ENCODE measurements around the gene PARP15. TPM values are rescaled to one million over a fixed set of nuclear protein-coding genes. Genes with fewer than 3 reads are reported as not detected.
"Not testable (repeated sequence)": the region's sequence is repeated elsewhere in the genome, so short reads cannot be mapped to it uniquely, and the experiment has no call there.

PARP15 gene
- total and polyA plus RNA-seq, 2 of the 4 experiments (the other 2 are of a cell fraction), result 0.10 TPM; not detected in 1

DNA sequence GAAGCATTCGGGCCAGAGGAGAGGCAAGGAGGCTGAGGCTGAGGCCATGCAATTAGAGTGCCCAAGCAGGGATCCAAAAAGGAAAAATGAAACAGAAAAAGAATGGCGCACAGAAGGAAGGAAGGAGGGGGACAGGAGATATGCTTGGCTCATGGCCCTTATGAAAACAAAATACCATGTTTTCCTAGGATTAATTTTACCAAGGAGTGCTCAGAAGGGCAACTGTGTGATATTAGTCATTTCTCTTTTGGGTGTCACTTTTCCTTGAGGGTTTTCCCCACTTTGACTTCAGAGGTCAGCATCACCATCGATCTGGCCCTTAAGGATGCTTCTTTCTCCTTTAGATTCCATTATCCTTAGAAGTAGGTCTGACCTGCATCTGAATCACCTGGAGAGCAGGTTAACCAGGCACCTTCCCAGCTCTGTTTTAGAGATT is 104.5 kb downstream of the PARP15 start:
- intact Hi-C loops (cut with micrococcal nuclease), result loop anchor here (5.0 to 10.0 kb wide), 2 partner anchors 113 to 345 kb away; partner anchors contain the start of genes HSPBAP1, SEMA5B and SLC49A4
- DNase-seq (no peak), ATAC-seq (ENCODE audit: low read depth) (no peak)
- Histone ChIP-seq H3K79me1 (ENCODE audit: low read depth in 1 of 2, low read length in 2 of 2) (peaks cover 12 to 17% of the 10 kb centered on the region in 2 experiments), H3K4me2 (ENCODE audit: low read depth, low read length) (peak overlapping the region; percentile 84), H4K8ac (ENCODE audit: low read depth in 2 of 2, low read length in 2 of 2) (peak overlapping the region; percentile 55 to 81; a peak in 2 of 4 replicates), H3K36me3 (ENCODE audit: control insufficient read depth, insufficient read depth, low read length) (peaks cover under 1% of the 10 kb centered on the region), H4K20me1 (ENCODE audit: insufficient read depth, low read length) (no peaks in the 10 kb centered on the region), H3K23ac (ENCODE audit: low read depth, low read length) (peak overlapping the region; percentile 44), H2BK5ac (ENCODE audit: low read depth, low read length, poor library complexity, severe bottlenecking) (no peak overlapping the region), H2BK20ac (ENCODE audit: low read depth, low read length) (no peak overlapping the region), H3K9me3 (ENCODE audit: control insufficient read depth, insufficient read depth, low read length) (no peaks in the 10 kb centered on the region), H2AFZ (replicated peaks; ENCODE audit: low read length, poor library complexity) (peak overlapping the region; percentile 1), H3K4ac (ENCODE audit: low read depth, low read length) (no peak overlapping the region), H2AK5ac (ENCODE audit: low read depth, low read length) (no peak overlapping the region; the same call in 1 of the 2 replicates), H3K18ac (ENCODE audit: low read depth, low read length) (no peak overlapping the region), H4K5ac (ENCODE audit: low read depth, low read length) (no peak overlapping the region; the same call in 1 of the 2 replicates), H3K4me3 (ENCODE audit: insufficient read depth, low read depth, low read length) (peak overlapping the region; percentile 99), H3K9ac (ENCODE audit: low read depth, low read length) (no peak overlapping the region), H3K4me1 (ENCODE audit: control insufficient read depth, insufficient read depth, low read length) (peaks cover 13% of the 10 kb centered on the region), H2AK9ac (replicated peaks; ENCODE audit: low read depth, low read length, poor library complexity) (peak overlapping the region; percentile 56), H4K91ac (ENCODE audit: insufficient read depth, low read depth, low read length) (no peak overlapping the region), H3K9me1 (ENCODE audit: insufficient read depth, low read length) (peaks cover 4% of the 10 kb centered on the region; the same call in 1 of the 2 replicates), H3K14ac (replicated peaks; ENCODE audit: low read depth, low read length) (0 out of 2 replicates have a peak overlapping the region, but pooled peaks have one; percentile 3), H3K56ac (ENCODE audit: extremely low read depth, insufficient read depth, low read length) (no peak overlapping the region), H2BK120ac (ENCODE audit: low read depth, low read length) (no peak overlapping the region), H3K27me3 (ENCODE audit: control insufficient read depth, insufficient read depth, low read length) (no peaks in the 10 kb centered on the region), H3K27ac (ENCODE audit: insufficient read depth, low read length) (no peak overlapping the region), H2BK15ac (ENCODE audit: low read depth, low read length) (no peak overlapping the region)
- dilution Hi-C loops (cut with HindIII; ENCODE audit: low sequenced_read_pairs, unreplicated experiment), result no loop called here
- ChIA-PET POLR2A (ENCODE audit: unreplicated experiment) (interaction anchor here (0.6 kb wide), 1 partner anchor 61 kb away, joined by 4 read pairs; no protein-coding TSS in a partner anchor), CTCF (no interaction called here)
- BruUV-seq (replicated peaks), result no TSS peak
- TF ChIP-seq NFE2L2 (IDR thresholded peaks at IDR 0.05; ENCODE audit: low read depth, low read length) (no peak), CEBPB (IDR thresholded peaks at IDR 0.05; ENCODE audit: low read depth, low read length) (no peak), RCOR1 (IDR thresholded peaks at IDR 0.05; ENCODE audit: insufficient replicate concordance, low read length) (no peak), BHLHE40 (IDR thresholded peaks at IDR 0.05; ENCODE audit: low read depth, low read length) (no peak), SMC3 (IDR thresholded peaks at IDR 0.05; ENCODE audit: low read depth, low read length) (no peak), USF2 (IDR thresholded peaks at IDR 0.05; ENCODE audit: low read depth, low read length) (no peak)
- WGBS, 2 experiments (ENCODE audit: extremely low coverage in 2 of 2, insufficient read length in 1 of 2), result 100% methylated on average over 1 of the region's 3 CpGs; no CpG with 5 or more reads in 1 of the 2 experiments
- in situ Hi-C loops (cut with MboI; ENCODE audit: low sequenced_read_pairs), result no loop called here

- H2BK15ac ChIP-seq (ENCODE audit: low read depth, low read length); H3K4me3 ChIP-seq (ENCODE audit: insufficient read depth, low read depth, low read length); H4K8ac ChIP-seq (ENCODE audit: low read depth in 2 of 2, low read length in 2 of 2); H3K4ac ChIP-seq (ENCODE audit: low read depth, low read length); H3K56ac ChIP-seq (ENCODE audit: extremely low read depth, insufficient read depth, low read length); H3K9me3 ChIP-seq (ENCODE audit: control insufficient read depth, insufficient read depth, low read length); H3K18ac ChIP-seq (ENCODE audit: low read depth, low read length); DNase-seq; H2BK120ac ChIP-seq (ENCODE audit: low read depth, low read length); H2BK20ac ChIP-seq (ENCODE audit: low read depth, low read length); H2AK9ac ChIP-seq (replicated peaks; ENCODE audit: low read depth, low read length, poor library complexity); H4K5ac ChIP-seq (ENCODE audit: low read depth, low read length); H3K23ac ChIP-seq (ENCODE audit: low read depth, low read length); H4K91ac ChIP-seq (ENCODE audit: insufficient read depth, low read depth, low read length); H3K9me1 ChIP-seq (ENCODE audit: insufficient read depth, low read length); H2AFZ ChIP-seq (replicated peaks; ENCODE audit: low read length, poor library complexity); H2AK5ac ChIP-seq (ENCODE audit: low read depth, low read length); CTCF ChIA-PET; H3K4me2 ChIP-seq (ENCODE audit: low read depth, low read length); H2BK5ac ChIP-seq (ENCODE audit: low read depth, low read length, poor library complexity, severe bottlenecking); dilution Hi-C loops (cut with HindIII; ENCODE audit: low sequenced_read_pairs, unreplicated experiment); H3K14ac ChIP-seq (replicated peaks; ENCODE audit: low read depth, low read length); H3K36me3 ChIP-seq (ENCODE audit: control insufficient read depth, insufficient read depth, low read length); H3K9ac ChIP-seq (ENCODE audit: low read depth, low read length); H3K27me3 ChIP-seq (ENCODE audit: control insufficient read depth, insufficient read depth, low read length); POLR2A ChIA-PET (ENCODE audit: unreplicated experiment); in situ Hi-C loops (cut with MboI; ENCODE audit: low sequenced_read_pairs); H3K27ac ChIP-seq (ENCODE audit: insufficient read depth, low read length); H4K20me1 ChIP-seq (ENCODE audit: insufficient read depth, low read length); ATAC-seq (ENCODE audit: low read depth): not testable (repeated sequence)
- intact Hi-C loops (cut with micrococcal nuclease), result loop anchor here (5.0 to 10.0 kb wide), 2 partner anchors 112 to 344 kb away; partner anchors contain the start of genes HSPBAP1, SEMA5B and SLC49A4
- TSS peak; percentile 33 for BruUV-seq (replicated peaks)
- Histone ChIP-seq H3K79me1 (ENCODE audit: low read depth in 1 of 2, low read length in 2 of 2) (peaks cover 12 to 17% of the 10 kb centered on the region in 2 experiments), H3K4me1 (ENCODE audit: control insufficient read depth, insufficient read depth, low read length) (peaks cover 13% of the 10 kb centered on the region)
- no CpG with 5 or more reads among the region's 11 CpGs for WGBS, 2 experiments (ENCODE audit: extremely low coverage in 2 of 2, insufficient read length in 1 of 2)
Observed at GRCh38 chr3:122682778-122683411, 105.4 kb downstream of the PARP15 start.
